DMS 273 treated with DMSO at 0.1 percent for 48 hours (cell line): ENCODE measurements around the gene PIP4K2A.
"Not testable (repeated sequence)": the region's sequence is repeated elsewhere in the genome, so short reads cannot be mapped to it uniquely, and the experiment has no call there.

Source experiments
- DNase-seq: peaks from one replicate; lab custom pipeline; 2025; lab: John Stamatoyannopoulos, UW

Gene PIP4K2A

DNA sequence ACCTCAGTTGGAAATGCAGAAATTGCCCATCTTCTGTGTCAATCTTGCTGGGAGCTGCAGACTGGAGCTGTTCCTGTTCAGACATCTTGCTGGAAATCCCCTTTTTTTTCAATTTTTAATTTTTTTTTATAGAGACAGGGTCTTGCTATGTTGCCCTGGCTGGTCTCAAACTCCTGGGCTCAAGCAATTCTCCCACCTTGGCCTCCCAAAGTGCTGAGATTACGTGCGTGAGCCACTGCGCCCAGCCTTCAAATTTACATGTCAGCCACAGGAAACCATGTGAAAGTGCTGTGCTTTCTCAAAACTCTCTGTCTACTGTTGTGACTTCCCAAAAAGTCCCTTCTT lies 200.0 kb downstream of the PIP4K2A start:
- DNase-seq, result not testable (repeated sequence)

DNA sequence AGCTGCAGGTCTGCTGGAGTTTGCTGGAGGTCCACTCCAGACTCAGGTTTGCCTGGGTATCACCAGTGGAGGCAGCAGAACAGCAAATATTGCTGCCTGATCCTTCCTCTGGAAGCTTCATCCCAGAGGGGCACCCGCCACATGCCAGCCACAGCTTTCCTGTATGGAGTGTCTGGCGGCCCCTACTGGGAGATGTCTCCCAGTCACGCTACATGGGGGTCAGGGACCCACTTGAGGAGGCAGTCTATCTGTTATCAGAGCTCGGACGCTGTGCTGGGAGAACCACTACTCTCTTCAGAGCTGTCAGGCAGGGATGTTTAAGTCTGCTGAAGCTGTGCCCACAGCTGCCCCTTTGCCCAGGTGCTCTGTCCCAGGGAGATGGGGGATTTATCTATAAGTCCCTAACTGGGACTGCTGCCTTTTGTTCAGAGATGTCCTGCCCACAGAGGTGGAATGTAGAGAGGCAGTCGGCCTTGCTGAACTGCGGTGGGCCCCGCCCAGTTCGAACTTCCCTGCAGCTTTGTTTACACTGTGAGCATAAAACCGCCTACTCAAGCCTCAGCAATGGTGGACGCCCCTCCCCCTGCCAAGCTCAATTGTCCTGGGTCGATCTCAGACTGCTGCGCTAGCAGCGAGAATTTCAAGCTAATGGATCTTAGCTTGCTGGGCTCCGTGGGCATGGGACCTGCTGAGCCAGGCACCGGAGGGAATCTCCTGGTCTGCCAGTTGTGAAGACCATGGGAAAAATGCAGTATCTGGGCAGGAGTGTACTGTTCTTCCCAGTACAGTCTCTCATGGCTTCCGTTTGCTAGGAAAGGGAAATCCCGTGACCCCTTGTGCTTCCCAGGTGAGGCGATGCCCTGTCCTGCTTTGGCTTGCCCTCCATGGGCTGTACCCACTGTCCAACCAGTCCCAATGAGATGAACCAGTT lies 200.6 kb downstream of the PIP4K2A start:
- not testable (repeated sequence) for DNase-seq

DNA sequence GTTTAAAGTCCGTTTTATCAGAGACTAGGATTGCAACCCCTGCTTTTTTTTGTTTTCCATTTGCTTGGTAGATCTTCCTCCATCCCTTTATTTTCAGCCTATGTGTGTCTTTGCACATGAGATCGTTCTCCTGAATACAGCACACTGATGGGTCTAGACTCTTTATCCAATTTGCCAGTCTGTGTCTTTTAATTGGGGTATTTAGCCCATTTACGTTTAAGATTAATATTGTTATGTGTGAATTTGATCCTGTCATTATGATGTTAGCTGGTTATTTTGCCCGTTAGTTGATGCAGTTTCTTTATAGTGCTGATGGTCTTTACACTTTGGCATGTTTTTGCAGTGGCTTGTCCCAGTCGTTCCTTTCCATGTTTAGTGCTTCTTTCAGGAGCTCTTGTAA lies 202.4 kb downstream of the PIP4K2A start:
- not testable (repeated sequence) for DNase-seq

DNA sequence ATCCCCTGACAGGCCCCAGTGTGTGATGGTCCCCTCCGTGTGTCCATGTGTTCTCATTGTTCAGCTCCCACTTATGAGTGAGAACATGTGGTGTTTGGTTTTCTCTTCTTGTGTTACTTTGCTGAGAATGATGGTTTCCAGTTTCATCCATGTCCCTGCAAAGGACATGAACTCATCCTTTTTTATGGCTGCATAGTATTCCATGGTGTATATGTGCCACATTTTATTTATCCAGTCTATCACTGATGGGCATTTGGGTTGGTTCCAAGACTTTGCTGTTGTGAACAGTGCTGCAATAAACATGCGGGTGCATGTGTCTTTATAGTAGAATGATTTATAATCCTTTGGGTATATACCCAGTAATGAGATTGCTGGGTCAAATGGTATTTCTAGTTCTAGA lies 206.2 kb downstream of the PIP4K2A start:
- DNase-seq, result not testable (repeated sequence)

DNA sequence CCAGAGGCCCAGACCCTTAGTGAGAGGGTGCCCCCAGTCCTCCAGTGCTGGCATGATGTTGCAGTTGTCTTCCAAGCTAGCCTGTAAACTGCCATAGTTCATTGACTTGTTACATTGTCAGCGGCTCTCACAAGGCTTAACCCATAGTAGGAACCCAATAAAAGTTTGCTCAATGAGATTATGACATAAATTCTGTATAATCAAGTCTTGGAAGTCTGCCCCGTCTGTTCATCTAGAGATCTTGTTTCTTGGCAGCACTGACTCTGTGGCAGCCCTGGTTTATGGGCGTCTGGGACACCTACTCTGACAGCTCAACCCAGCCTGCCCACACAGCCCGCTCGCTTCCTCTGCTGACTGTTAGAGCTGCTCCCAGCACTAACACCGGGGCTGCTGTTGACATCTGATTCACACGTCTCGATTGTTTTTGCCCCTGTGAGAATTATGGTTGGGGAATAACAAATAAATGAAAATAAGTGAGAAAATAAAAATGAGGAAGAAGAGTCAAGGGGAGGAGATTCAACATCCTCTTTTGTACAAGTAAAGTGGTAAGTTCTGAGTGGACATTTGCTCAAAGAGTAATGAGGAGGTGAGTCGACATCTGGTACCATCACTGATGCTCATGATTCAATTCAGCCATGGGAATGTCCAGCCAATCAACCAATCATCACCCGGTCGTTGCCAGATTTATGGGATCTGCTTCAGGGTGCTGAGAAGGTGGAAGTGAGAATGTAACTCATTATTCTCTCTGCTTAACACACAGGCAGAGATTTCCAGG lies 208.3 kb downstream of the PIP4K2A start:
- DNase-seq, result no peak

DNA sequence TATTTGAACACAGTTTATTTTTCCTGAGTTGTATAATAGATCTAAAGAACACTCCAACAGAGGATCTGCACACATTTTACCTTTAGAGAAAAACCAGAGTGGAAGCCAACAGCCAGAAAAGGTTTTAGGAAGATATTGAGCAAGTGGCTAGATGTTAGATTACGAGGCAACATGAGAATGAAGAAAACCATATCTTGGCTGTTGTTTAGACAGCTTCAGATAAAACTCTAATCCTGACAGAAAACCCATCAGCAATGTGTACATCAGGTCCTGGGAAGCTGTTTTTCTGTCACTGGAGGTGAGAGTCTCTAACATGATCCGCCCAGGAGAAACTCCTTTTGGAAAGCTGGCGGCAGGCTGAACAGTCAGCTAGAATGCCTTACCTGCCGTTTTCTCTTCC lies 209.6 kb downstream of the PIP4K2A start:
- no peak for DNase-seq

DNA sequence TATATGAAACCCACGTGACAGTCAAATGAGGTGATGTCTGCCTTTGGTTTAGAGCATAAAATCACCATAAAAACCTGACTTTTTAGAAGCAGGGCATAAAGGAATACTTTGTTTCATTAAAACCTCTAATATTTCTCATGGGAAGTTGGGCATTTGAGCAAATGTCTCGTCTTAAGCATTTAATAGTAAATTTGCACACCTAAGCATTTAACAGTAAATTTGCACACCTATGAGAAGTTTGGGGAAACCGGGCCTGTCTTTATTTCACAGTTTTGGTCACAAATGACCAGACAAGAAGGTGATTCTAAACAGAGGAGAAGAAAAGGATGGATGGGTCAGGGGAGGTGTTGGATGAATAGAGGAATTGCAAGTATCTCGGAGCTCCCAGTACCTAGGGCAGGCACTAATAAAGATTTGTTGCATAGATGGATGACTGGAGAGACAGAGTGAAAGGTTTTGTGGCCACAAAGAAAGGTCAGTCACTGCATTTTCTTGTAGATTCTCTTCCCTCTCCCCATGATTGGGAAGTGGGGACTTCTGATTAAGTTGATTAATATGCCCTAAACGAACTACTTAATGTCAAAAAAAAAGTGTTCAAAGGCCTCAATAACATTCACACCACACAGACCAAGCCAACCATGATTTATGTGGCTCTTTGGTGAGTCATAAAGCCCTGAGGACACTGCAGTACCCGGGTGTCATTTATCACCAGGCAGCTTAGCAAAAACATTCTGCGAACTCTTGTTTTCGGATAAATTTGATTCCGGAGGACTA lies 210.9 kb downstream of the PIP4K2A start:
- DNase-seq, result no peak

DNA sequence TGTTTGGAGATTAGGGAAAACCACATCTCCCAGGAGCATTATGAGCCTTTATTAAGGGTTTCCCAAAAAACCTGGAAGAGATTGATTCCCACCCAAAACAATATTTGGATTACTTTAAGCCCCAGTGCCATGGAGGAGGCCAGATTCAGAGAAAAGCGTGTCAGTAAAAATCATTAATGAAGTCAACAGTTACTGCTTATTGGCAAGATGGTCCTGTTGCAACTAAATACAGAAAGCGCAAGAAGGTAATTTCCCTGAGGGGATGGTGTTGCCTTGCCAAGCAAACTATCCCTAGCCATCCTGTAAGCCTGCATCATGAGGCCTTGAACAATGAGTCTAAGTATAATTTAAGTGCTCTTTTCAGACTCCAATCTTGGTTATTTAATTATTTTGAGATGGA lies 212.5 kb downstream of the PIP4K2A start:
- no peak for DNase-seq

DNA sequence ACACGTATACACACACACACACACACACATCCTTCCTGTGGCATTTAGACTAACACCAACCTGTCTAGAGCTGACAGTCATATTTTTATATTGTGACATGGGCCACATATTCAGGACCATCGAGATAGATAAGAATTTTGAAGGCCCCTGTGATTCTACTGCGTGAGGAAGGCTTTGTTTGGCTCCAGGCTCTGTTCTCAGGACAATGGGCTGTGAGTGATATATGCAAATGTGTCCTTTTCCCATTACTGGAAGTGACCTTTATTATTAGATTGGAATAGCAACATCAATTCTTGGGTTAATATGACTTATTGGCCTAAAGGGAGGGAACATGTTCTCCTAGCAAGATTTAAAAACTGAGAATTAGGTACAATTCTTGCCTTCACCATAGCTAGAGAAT lies 213.0 kb downstream of the PIP4K2A start:
- DNase-seq, result no peak

DNA sequence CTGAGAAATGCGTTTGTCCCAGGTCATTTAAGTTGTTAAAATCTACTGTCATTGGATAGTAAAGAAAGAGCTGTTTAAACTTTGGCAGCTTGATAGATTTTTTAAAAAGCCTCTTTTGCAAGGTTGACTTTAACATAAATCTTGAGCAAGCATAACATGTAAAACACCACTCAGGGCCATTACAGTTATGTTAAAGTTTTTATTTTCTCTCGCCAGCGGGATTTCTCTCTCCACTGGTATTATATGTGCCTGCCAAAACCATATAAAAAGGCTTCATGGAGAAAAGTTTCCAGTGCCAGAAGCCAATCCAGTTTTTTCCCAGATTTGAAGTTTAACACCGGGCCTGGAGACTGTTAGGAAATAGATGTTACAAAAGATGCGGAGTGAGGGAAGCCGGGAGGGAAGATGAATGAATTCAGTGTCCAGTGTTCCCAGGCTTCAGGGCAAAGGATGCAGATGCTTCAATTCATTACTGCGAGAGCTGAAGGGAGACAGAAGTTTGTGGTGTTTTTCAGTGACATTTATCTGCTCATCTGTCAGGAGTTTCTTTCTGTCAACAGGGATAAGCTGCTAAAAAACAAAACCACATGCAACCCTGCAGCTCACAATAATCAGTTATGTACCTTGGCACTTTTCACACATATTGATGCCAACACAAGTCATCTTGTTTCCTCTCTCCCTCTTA lies 213.6 kb downstream of the PIP4K2A start:
- DNase-seq, result no peak

DNA sequence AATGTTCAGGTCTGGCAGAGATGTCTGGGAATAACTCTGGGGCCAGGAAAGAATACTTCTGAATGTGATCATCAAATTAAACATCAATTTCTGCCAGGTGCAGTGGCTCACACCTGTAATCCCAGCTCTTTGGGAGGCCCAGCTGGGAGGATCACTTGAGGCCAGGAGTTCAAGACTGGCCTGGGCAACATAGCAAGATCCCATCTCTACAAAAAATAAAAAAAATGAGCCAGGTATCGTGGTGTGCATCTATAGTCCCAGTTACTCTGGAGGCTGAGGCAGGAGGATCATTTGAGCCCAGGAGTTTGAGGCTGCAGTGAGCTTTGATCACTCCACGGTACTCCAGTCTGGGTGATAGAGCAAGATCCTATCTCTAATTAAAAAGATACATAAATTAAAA lies 214.4 kb downstream of the PIP4K2A start:
- not testable (repeated sequence) for DNase-seq

DNA sequence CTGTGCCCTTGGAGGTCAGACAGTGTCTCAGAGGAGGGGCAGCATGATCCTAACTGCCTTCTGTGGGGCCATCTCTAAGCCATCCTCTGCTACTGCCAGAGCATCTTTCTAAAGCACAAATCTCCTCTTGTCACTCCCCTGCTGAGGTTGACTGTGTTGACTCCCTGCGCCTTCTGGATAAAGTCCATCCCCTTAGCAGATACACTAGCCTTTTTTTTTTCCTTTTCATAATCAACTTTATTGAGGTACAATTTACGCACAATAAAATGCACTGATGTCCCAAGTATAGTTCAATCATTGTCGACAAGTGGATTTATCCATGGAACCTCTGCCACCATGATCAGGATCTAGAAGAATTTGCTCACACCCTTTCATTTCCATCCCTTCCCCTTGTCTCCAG lies 219.0 kb downstream of the PIP4K2A start:
- DNase-seq, result no peak

DNA sequence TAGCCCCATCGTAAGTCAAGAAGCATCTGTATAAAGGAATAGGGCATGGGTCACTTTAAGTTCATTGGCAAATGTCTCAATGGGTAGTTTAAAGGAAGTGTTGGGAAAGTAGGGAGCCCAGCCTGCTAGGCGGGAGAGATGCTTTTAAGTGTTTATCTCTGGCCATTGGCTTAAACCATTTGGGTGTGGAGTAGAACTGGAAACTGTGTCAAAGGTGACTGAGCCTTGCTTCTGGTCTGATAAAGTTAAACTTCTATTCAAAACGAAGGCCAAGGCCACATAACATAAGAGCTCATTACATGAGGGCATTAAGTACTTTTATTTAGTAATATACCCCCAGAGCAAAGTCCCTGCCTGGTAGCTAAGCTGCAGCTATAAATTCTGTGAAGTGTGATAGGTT lies 220.4 kb downstream of the PIP4K2A start:
- no peak for DNase-seq

DNA sequence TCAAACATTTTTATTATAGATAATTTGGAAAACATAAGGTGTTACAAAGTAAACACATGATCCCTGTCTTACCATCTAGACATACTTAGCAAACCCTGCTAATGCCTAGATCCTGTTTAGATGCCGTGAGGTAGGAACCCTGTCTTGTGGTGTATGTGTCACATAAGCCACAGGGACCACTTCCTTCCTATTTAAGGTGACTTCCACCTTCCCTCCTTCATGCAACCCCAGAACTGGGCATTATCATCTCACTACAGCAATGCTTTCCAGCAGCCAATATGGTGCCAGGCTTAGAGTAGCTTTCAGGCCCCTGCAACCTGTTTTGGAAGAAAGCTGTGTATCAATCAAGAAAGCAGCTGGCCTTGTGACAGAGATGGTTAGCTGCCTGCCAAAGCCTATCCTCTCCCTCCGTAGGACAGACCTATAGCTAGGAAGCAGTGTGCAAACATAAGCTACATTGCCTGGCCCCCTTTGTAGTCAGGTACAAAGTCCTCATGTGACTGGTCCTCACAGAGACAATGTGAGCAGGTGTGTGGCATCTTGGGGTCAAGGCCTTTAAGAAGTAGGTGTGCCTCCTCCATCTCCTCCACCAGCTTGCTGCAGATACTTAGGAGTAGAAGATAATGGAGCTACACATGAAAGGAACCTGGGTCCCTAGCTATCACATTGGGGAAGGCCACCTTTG lies 222.3 kb downstream of the PIP4K2A start:
- no peak for DNase-seq

DNA sequence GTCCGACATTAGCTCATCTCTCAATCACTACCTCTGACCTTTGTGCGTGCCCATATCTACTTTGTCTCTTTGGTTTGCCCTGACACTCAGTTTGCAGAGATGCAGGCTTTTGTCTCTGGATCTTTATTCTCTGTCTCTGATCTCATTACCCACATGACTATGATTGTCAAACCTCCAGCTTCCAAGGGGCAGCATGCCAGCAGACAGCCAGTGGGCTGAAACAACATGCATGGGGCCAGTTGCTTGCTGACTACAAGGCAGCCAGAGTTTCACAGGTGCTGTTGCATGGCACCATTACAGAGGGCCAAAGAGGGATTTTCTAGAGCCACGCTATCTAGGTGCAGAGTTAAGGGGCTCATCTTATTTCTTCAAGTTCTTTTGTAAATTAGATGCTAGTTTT lies 222.9 kb downstream of the PIP4K2A start:
- DNase-seq, result no peak

DNA sequence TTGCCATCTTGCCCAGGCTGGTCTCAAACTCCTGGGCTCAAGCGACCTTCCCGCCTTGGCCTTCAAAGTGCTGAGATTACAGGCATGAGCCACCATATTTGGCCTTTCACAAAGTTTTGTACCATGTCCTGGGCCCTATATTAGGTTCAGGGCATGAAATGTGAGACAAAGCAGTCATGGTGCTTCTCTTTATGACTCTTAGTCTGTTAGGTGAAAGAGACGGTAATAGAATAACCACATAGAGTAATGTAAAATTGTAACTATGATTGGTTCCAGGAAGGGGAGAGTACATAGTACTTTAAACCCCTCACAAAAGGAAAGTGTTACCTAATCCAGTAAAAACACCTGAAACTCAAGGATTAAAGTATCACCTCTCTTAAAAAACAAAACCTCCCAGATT lies 224.4 kb downstream of the PIP4K2A start:
- no peak for DNase-seq

DNA sequence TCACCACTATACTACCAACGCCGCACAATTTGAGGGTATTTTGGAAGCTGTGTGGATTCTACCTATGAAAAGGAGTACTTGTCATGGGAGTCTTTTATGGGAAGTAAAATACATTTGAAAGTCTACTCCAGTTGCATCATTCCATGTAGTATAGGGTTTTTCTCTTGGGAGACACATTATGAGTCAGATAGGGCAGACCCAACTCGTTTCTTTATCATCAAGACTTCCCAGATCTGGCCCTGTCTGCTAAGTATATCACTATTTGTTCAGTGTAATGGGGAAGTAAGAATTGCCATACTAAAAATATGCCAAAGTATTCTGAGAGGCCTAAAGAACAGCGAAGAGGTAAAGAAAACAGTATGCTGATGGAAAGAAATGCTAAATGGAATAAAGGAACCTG lies 224.9 kb downstream of the PIP4K2A start:
- no peak for DNase-seq

DNA sequence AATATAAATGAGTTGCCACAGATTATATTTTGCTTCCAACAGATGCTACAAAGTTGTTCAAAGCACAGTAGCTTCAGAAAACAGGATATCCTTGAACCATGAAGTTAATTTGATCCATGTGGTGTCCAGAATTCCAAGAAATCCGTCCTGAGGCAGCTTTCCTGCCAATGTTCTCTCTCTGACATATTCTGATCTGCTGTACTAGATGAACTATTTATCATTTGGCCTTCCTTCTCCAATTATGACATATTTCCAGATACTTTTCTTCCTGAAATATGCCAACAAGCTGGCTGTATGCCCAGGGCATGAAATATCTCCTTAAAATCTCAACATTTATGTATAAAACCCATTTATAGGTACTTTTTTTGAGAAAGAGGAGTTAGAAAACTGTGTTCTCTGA lies 227.9 kb downstream of the PIP4K2A start:
- DNase-seq, result no peak
